SK-N-SH (cell line): ENCODE data around the gene SMARCE1. TPM values are rescaled to one million over a fixed set of nuclear protein-coding genes. Genes with fewer than 3 reads are reported as not detected.

Experiments
- CTCF ChIA-PET: fragments of 300-600, 350-600 bp; formaldehyde crosslinking; extraction: SDS; loops from one replicate; lab custom pipeline; 2021; lab: Yijun Ruan, JAX
- POLR2A ChIA-PET: fragments of 350-600 bp; sonication (Branson Sonifier 250); formaldehyde crosslinking; extraction: SDS; loops from one replicate; lab custom pipeline; 2020; ENCODE audit warnings: antibody characterized with exemption, inconsistent platforms; lab: Yijun Ruan, JAX
- DNase-seq: peaks from one replicate; pipeline ENCODE4 v3.0.0; 2012
- H2AFZ ChIP-seq: fragments of 200-600 bp; sonication (generic); 2 replicates; pipeline ENCODE4 v1.8.1; 2016; ENCODE audit warnings: antibody characterized with exemption, mild to moderate bottlenecking, low read depth
- H3F3A ChIP-seq: fragments of 200-600 bp; sonication (generic); replicated peaks from 2 replicates; pipeline ENCODE3; 2016; ENCODE audit warnings: antibody characterized with exemption, mild to moderate bottlenecking; ENCODE audit not compliant: insufficient read depth
- H3K27ac ChIP-seq, 2 experiments: fragments of 200-500 bp in 1 of 2; fragments of 200-600 bp in 1 of 2; sonication (Bioruptor generic) in 1 of 2; sonication (generic), shearing (Covaris generic) in 1 of 2; 2 replicates each; pipeline versions ENCODE4 v1.5.1 to v1.6.1; 2014 to 2016; ENCODE audit warnings: low read depth in 2 of 2, inconsistent platforms in 1 of 2, low read length in 1 of 2, mild to moderate bottlenecking in 1 of 2, mixed read lengths in 1 of 2
- H3K27me3 ChIP-seq: fragments of 200-600 bp; sonication (generic), shearing (Covaris generic); 2 replicates; pipeline ENCODE4 v1.6.1; 2016; ENCODE audit warnings: mixed run types; ENCODE audit not compliant: insufficient read depth
- H3K36me3 ChIP-seq, 2 experiments: fragments of 200-500 bp in 1 of 2; fragments of 200-600 bp in 1 of 2; sonication (Bioruptor generic) in 1 of 2; sonication (generic) in 1 of 2; replicated peaks in 1 of 2; 2 replicates each; pipeline versions ENCODE3 to v1.5.1; 2014 to 2016; ENCODE audit warnings: low read length in 1 of 2, mild to moderate bottlenecking in 1 of 2; ENCODE audit not compliant: insufficient read depth in 2 of 2, control insufficient read depth in 1 of 2
- H3K4me1 ChIP-seq, 2 experiments: fragments of 200-500 bp in 1 of 2; fragments of 200-600 bp in 1 of 2; sonication (Bioruptor generic) in 1 of 2; sonication (generic), shearing (Covaris generic) in 1 of 2; 2 replicates each; pipeline versions ENCODE4 v1.5.1 to v1.6.1; 2014 to 2016; ENCODE audit warnings: low read depth in 1 of 2, low read length in 1 of 2, mixed run types in 1 of 2; ENCODE audit not compliant: insufficient read depth in 2 of 2, control insufficient read depth in 1 of 2
- H3K4me2 ChIP-seq: fragments of 200-600 bp; sonication (generic), shearing (Covaris generic); 2 replicates; pipeline ENCODE4 v1.6.1; 2017; ENCODE audit warnings: mixed run types
- H3K4me3 ChIP-seq, 2 experiments: fragments of 200-500 bp in 1 of 2; fragments of 200-600 bp in 1 of 2; sonication (Bioruptor generic) in 1 of 2; sonication (generic), shearing (Covaris generic) in 1 of 2; 2 replicates each; pipeline versions ENCODE4 v1.5.1 to v1.8.1; 2014 to 2016; ENCODE audit warnings: low read depth in 2 of 2, inconsistent platforms in 1 of 2, low read length in 1 of 2, mild to moderate bottlenecking in 1 of 2, mixed read lengths in 1 of 2, moderate library complexity in 1 of 2
- H3K79me2 ChIP-seq: fragments of 200-600 bp; sonication (generic); 2 replicates; pipeline ENCODE4 v1.8.1; 2017; ENCODE audit warnings: mild to moderate bottlenecking; ENCODE audit not compliant: insufficient read depth
- H3K9ac ChIP-seq: fragments of 200-600 bp; sonication (generic); 2 replicates; pipeline ENCODE4 v1.6.1; 2017; ENCODE audit warnings: mixed run types
- H3K9me2 ChIP-seq: fragments of 200-600 bp; sonication (generic); 2 replicates; pipeline ENCODE4 v1.6.1; 2017; ENCODE audit warnings: mixed run types
- H3K9me3 ChIP-seq: fragments of 200-600 bp; sonication (generic); 2 replicates; pipeline ENCODE4 v1.6.1; 2017; ENCODE audit warnings: mixed run types, mild to moderate bottlenecking, moderate library complexity
- H4K20me1 ChIP-seq: fragments of 200-600 bp; sonication (generic); 2 replicates; pipeline ENCODE4 v1.6.1; 2017; ENCODE audit warnings: mild to moderate bottlenecking, mixed run types; ENCODE audit not compliant: insufficient read depth
- ELF1 ChIP-seq: IDR thresholded peaks from 2 replicates; pipeline ENCODE4 v1.4.0; 2012
- EZH2phosphoT487 ChIP-seq: fragments of 200-600 bp; sonication (generic); IDR thresholded peaks from 2 replicates; pipeline ENCODE4 v1.6.1; 2017; ENCODE audit warnings: low read depth, mixed run types, mild to moderate bottlenecking, antibody characterized with exemption, moderate library complexity, borderline replicate concordance
- GABPA ChIP-seq: IDR thresholded peaks from 2 replicates; pipeline ENCODE4 v1.4.0; 2012; ENCODE audit warnings: low read depth, mild to moderate bottlenecking
- GATA2 ChIP-seq: sonication (generic); formaldehyde crosslinking; IDR thresholded peaks from 2 replicates; pipeline ENCODE4 v1.5.0; 2020; ENCODE audit warnings: mild to moderate bottlenecking, missing genetic modification reagents
- JUND ChIP-seq: IDR thresholded peaks from 2 replicates; pipeline ENCODE4 v1.4.0; 2012
- MEF2A ChIP-seq: IDR thresholded peaks from 2 replicates; pipeline ENCODE4 v1.4.0; 2012; ENCODE audit warnings: low read depth, borderline replicate concordance
- MXI1 ChIP-seq: IDR thresholded peaks from 2 replicates; pipeline ENCODE4 v1.6.1; 2012; ENCODE audit warnings: mild to moderate bottlenecking, low read depth, low read length, improper control_type of control experiment
- NFIC ChIP-seq: IDR thresholded peaks from 2 replicates; pipeline ENCODE4 v1.4.0; 2012; ENCODE audit warnings: borderline replicate concordance
- POLR2AphosphoS5 ChIP-seq: IDR thresholded peaks from 2 replicates; pipeline ENCODE4 v1.6.1; 2012; ENCODE audit warnings: low read depth, low read length
- RFX5 ChIP-seq: IDR thresholded peaks from 2 replicates; pipeline ENCODE4 v1.6.1; 2012; ENCODE audit warnings: mild to moderate bottlenecking, improper control_type of control experiment, low read length
- RXRA ChIP-seq: IDR thresholded peaks from 2 replicates; pipeline ENCODE4 v1.4.0; 2012; ENCODE audit warnings: low read depth, mild to moderate bottlenecking, borderline replicate concordance
- TCF12 ChIP-seq: IDR thresholded peaks from 2 replicates; pipeline ENCODE4 v1.4.0; 2012
- YY1 ChIP-seq: IDR thresholded peaks from 2 replicates; pipeline ENCODE4 v1.4.0; 2012; ENCODE audit warnings: low read depth, mild to moderate bottlenecking
- WGBS: methylation state at CpG from one replicate; pipeline ENCODE4 v1.1.6; 2017; ENCODE audit warnings: low lambda C conversion rate; 5-methylcytosine and 5-hydroxymethylcytosine counted together
- polyA plus RNA-seq, 3 experiments: library from polyadenylated mRNA; depleted of rRNA; stranded (reverse); fragments of >200 nt; gene quantifications; 2 replicates each; pipeline ENCODE4 v1.2.3, GENCODE V29; 2012
- TF ChIP-seq, protein P1 (sequence below): IDR thresholded peaks from 2 replicates; pipeline ENCODE4 v1.4.0; 2012; ENCODE audit warnings: low read depth, borderline replicate concordance
- TF ChIP-seq, protein P2 (sequence below): fragments of 150-350 bp; IDR thresholded peaks from 2 replicates; pipeline ENCODE4 v1.6.1; 2016; ENCODE audit warnings: mild to moderate bottlenecking, low read depth, low read length
- TF ChIP-seq, protein P3 (sequence below): IDR thresholded peaks from 2 replicates; pipeline ENCODE4 v1.4.0; 2012; ENCODE audit warnings: low read depth
- TF ChIP-seq, protein P4 (sequence below): IDR thresholded peaks from 2 replicates; pipeline ENCODE4; 2012
- TF ChIP-seq, protein P5 (sequence below): fragments of 200-600 bp; sonication (generic); IDR thresholded peaks from 2 replicates; pipeline ENCODE4 v1.6.1; 2017; ENCODE audit warnings: antibody characterized with exemption, mild to moderate bottlenecking, moderate library complexity

The SMARCE1 gene
- polyA plus RNA-seq, 1 of the 3 experiments (the other 2 are of a cell fraction), result 45.9 TPM

DNA sequence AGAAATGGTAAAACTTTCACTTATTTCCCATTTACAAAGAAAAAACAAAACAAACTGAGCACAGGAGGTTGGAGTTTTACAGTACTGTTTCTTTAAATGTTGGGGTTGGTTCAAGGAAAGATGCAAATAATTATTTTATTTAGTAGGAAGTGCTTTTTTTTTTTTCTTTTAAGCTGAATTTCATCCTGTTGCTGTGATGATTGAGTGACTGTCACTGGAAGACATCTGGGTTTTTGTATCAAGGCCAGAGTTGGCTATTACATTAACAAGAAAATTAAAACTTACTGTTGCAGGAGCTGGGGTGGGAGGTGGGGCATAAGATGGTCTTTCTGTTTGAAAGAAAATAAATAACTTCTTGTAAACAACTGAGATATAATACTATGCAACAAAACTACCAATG lies 2.3 kb downstream of the SMARCE1 start (continued):
- TF ChIP-seq, protein P1, sequence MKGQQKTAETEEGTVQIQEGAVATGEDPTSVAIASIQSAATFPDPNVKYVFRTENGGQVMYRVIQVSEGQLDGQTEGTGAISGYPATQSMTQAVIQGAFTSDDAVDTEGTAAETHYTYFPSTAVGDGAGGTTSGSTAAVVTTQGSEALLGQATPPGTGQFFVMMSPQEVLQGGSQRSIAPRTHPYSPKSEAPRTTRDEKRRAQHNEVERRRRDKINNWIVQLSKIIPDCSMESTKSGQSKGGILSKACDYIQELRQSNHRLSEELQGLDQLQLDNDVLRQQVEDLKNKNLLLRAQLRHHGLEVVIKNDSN, result no peak
- TF ChIP-seq, protein P2, sequence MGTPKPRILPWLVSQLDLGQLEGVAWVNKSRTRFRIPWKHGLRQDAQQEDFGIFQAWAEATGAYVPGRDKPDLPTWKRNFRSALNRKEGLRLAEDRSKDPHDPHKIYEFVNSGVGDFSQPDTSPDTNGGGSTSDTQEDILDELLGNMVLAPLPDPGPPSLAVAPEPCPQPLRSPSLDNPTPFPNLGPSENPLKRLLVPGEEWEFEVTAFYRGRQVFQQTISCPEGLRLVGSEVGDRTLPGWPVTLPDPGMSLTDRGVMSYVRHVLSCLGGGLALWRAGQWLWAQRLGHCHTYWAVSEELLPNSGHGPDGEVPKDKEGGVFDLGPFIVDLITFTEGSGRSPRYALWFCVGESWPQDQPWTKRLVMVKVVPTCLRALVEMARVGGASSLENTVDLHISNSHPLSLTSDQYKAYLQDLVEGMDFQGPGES, result no peak
- TF ChIP-seq TCF12 (no peak), NFIC (no peak)
- TF ChIP-seq, protein P3, sequence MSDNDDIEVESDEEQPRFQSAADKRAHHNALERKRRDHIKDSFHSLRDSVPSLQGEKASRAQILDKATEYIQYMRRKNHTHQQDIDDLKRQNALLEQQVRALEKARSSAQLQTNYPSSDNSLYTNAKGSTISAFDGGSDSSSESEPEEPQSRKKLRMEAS, result no peak

DNA sequence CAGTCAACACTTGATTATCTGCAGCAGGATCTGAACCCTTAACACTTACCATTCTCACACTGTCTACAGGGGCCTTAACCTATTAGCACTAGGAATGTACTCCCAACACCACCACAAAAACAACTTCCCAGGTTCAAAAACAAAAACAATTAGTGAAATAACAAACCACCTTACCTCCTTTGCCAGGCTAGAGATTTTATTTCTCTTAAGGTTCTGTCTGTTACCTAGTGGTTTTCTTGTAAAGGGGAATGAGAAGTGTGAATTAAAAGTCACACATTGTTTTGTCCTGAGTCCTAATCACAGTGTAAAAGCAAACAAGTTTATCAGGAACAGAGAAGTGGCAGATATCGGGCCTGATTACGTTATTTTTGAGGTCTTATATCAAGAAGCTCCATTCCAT lies 9.7 kb downstream of the SMARCE1 start:
- ChIA-PET POLR2A (no interaction called here), CTCF (interaction anchor here (1.6 kb wide), 1 partner anchor 18 kb away, joined by 8 read pairs; no protein-coding TSS in a partner anchor)
- H3K36me3 ChIP-seq, result peaks cover 86 to 98% of the 10 kb centered on the region in 2 experiments
- H3K9me3 ChIP-seq, result no peaks in the 10 kb centered on the region
- H3K79me2 ChIP-seq, result peaks cover 51% of the 10 kb centered on the region
- TF ChIP-seq GABPA (no peak), MEF2A (no peak), JUND (no peak), GATA2 (CRISPR knock-in tag) (no peak)
- TF ChIP-seq, protein P4, sequence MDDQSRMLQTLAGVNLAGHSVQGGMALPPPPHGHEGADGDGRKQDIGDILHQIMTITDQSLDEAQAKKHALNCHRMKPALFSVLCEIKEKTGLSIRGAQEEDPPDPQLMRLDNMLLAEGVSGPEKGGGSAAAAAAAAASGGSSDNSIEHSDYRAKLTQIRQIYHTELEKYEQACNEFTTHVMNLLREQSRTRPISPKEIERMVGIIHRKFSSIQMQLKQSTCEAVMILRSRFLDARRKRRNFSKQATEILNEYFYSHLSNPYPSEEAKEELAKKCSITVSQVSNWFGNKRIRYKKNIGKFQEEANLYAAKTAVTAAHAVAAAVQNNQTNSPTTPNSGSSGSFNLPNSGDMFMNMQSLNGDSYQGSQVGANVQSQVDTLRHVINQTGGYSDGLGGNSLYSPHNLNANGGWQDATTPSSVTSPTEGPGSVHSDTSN, result no peak
- TF ChIP-seq, protein P1, result no peak
- H3F3A ChIP-seq, result no peaks in the 10 kb centered on the region
- H3K27ac ChIP-seq, result no peak overlapping the region
- H3K27me3 ChIP-seq, result no peaks in the 10 kb centered on the region
- WGBS, result 97% methylated on average over 2 of the region's 2 CpGs
- H3K4me2 ChIP-seq, result no peak overlapping the region
- no peak for DNase-seq
- peaks cover 37% of the 10 kb centered on the region for H4K20me1 ChIP-seq
- H3K4me1 ChIP-seq, result no peaks in the 10 kb centered on the region; a peak in 1 of 4 replicates
- H3K9ac ChIP-seq, result no peak overlapping the region
- no peak overlapping the region for H3K4me3 ChIP-seq
- H2AFZ ChIP-seq, result no peak overlapping the region
- no peaks in the 10 kb centered on the region for H3K9me2 ChIP-seq

DNA sequence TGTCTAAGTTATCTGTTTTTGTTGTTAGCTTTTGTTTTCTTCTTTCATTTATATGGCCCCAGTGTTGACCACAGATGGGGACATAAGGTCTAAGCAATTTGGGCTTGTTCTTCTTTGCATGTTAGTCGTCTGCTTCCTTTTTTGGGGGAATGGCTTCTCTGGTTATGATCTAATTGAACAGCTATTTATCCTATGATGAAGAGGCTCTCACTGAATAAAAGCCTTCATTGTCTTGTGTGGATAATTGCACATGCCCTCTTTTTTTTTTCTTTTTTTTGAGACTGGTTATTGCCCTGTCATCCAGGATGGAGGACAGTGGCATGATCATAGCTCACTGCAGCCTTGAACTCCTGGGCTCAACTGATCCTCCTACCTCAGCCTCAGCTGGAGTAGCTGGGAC lies 13.7 kb downstream of the SMARCE1 start:
- Histone ChIP-seq H3K9ac (no peak overlapping the region), H3K4me1 (no peaks in the 10 kb centered on the region), H3K36me3 (peaks cover 87 to 98% of the 10 kb centered on the region in 2 experiments), H3K9me3 (no peaks in the 10 kb centered on the region), H3K27me3 (no peaks in the 10 kb centered on the region), H3K4me2 (no peak overlapping the region), H3K79me2 (peaks cover 10% of the 10 kb centered on the region), H3K27ac (no peak overlapping the region), H2AFZ (no peak overlapping the region), H3F3A (peaks cover 16% of the 10 kb centered on the region), H3K9me2 (no peaks in the 10 kb centered on the region), H3K4me3 (no peak overlapping the region), H4K20me1 (peaks cover 13% of the 10 kb centered on the region)
- POLR2A ChIA-PET, result interaction anchor here (0.6 to 1.0 kb wide), 2 partner anchors 14 to 19 kb away, joined by 4 to 8 read pairs; partner anchors contain the start of gene SMARCE1
- CTCF ChIA-PET, result interaction anchor here (1.0 to 2.8 kb wide), 5 partner anchors 9 to 1034 kb away, joined by 3 to 18 read pairs (median 3); no protein-coding TSS in a partner anchor
- WGBS, result 68% methylated on average over 1 of the region's 1 CpG
- DNase-seq, result no peak
- TF ChIP-seq TCF12 (no peak), ELF1 (no peak), POLR2AphosphoS5 (no peak), RXRA (no peak), EZH2phosphoT487 (no peak), GABPA (no peak), NFIC (no peak), MXI1 (no peak), RFX5 (no peak), YY1 (no peak)
- TF ChIP-seq, protein P2, result no peak
- TF ChIP-seq, protein P5, sequence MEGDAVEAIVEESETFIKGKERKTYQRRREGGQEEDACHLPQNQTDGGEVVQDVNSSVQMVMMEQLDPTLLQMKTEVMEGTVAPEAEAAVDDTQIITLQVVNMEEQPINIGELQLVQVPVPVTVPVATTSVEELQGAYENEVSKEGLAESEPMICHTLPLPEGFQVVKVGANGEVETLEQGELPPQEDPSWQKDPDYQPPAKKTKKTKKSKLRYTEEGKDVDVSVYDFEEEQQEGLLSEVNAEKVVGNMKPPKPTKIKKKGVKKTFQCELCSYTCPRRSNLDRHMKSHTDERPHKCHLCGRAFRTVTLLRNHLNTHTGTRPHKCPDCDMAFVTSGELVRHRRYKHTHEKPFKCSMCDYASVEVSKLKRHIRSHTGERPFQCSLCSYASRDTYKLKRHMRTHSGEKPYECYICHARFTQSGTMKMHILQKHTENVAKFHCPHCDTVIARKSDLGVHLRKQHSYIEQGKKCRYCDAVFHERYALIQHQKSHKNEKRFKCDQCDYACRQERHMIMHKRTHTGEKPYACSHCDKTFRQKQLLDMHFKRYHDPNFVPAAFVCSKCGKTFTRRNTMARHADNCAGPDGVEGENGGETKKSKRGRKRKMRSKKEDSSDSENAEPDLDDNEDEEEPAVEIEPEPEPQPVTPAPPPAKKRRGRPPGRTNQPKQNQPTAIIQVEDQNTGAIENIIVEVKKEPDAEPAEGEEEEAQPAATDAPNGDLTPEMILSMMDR, result no peak
